Fibroblast of villous mesenchyme (primary cell): ENCODE results near the gene LRCOL1. TPM values are rescaled to one million over a fixed set of nuclear protein-coding genes. Genes with fewer than 3 reads are reported as not detected.

ENCODE experiments used
- DNase-seq: peaks from one replicate; pipeline ENCODE4 v3.0.0-alpha.2; 2010; ENCODE audit warnings: low read depth
- H3K4me3 ChIP-seq: 2 replicates; pipeline ENCODE4 v1.5.1; 2011; ENCODE audit warnings: low read depth, mild to moderate bottlenecking, low read length
- CTCF ChIP-seq: IDR thresholded peaks from 2 replicates; pipeline ENCODE4 v1.5.1; 2012; ENCODE audit warnings: low read depth, mild to moderate bottlenecking, low read length; ENCODE audit not compliant: insufficient read depth
- total RNA-seq: library from RNA; depleted of rRNA; stranded (reverse); fragments of >200 nt; gene quantifications from 2 replicates; pipeline ENCODE4 v1.2.3, GENCODE V29; 2012

Gene LRCOL1
- total RNA-seq, 1 donor = not detected

GRCh38 chr12:132641811-132642650, 31.6 kb upstream of the LRCOL1 start:
- no peak overlapping the region for H3K4me3 ChIP-seq
- DNase-seq = no peak
- no peak for TF ChIP-seq CTCF

- TF ChIP-seq CTCF = no peak
- DNase-seq = no peak
Measured at GRCh38 chr12:132640936-132641335, 30.6 kb upstream of the LRCOL1 start.

GRCh38 chr12:132639956-132640520, 29.7 kb upstream of the LRCOL1 start:
- TF ChIP-seq CTCF = no peak
- no peak for DNase-seq
- no peak overlapping the region for H3K4me3 ChIP-seq

More at GRCh38 chr12:132640936-132641335, 30.6 kb upstream of the LRCOL1 start:
- H3K4me3 ChIP-seq = no peak overlapping the region

GRCh38 chr12:132638541-132639408, 28.4 kb upstream of the LRCOL1 start:
- TF ChIP-seq CTCF = peak; percentile 85
- peak; percentile 93 for DNase-seq
- no peak overlapping the region for H3K4me3 ChIP-seq

GRCh38 chr12:132637811-132638210, 27.4 kb upstream of the LRCOL1 start:
- TF ChIP-seq CTCF = no peak
- DNase-seq = no peak
- no peak overlapping the region for H3K4me3 ChIP-seq

- TF ChIP-seq CTCF = no peak
- H3K4me3 ChIP-seq = no peak overlapping the region
- DNase-seq = no peak
Measured at GRCh38 chr12:132635076-132635955, 24.9 kb upstream of the LRCOL1 start.
